Effector memory CD8-positive, alpha-beta T cell (primary cell): ENCODE results near the gene MYL12B.

ENCODE experiments used
- ATAC-seq: fragments of 150-1000 bp; cut with Tn5 transposase; replicated peaks from 2 replicates; pipeline ENCODE4 v1.10.0; 2021; ENCODE audit warnings: mild to moderate bottlenecking, moderate library complexity
- DNase-seq, 3 experiments: peaks; one replicate each; pipeline ENCODE4 v3.0.0; 2021
- H3K27ac Mint-ChIP-seq, 2 donors: one replicate each; pipeline ENCODE4 v1.8.0; 2022; ENCODE audit warnings: mild to moderate bottlenecking in 2 of 2, mixed read lengths in 2 of 2, moderate library complexity in 2 of 2
- H3K27me3 Mint-ChIP-seq, 2 donors: one replicate each; pipeline ENCODE4 v1.8.0; 2022; ENCODE audit warnings: mixed read lengths in 2 of 2
- H3K36me3 Mint-ChIP-seq: one replicate; pipeline ENCODE4 v1.8.0; 2022; ENCODE audit warnings: mild to moderate bottlenecking, moderate library complexity, mixed read lengths; ENCODE audit not compliant: insufficient read depth
- H3K4me1 Mint-ChIP-seq, 2 donors: one replicate each; pipeline ENCODE4 v1.8.0; 2022; ENCODE audit warnings: low read depth in 2 of 2, mixed read lengths in 2 of 2
- H3K4me3 Mint-ChIP-seq, 2 donors: one replicate each; pipeline ENCODE4 v1.8.0; 2022; ENCODE audit warnings: mild to moderate bottlenecking in 2 of 2, mixed read lengths in 2 of 2, moderate library complexity in 2 of 2
- H3K9me3 Mint-ChIP-seq, 2 donors: one replicate each; pipeline ENCODE4 v1.8.0; 2022; ENCODE audit warnings: mixed read lengths in 2 of 2

The MYL12B gene

GRCh38 chr18:3247240-3248061 lies 14.5 kb upstream of the MYL12B start, which contains the start of gene MYL12A:
Gene MYL12A (plus strand): TSS chr18:3247801. CDS start chr18:3253248, 5,447 bp downstream.
- DNase-seq = peak; percentile 84 to 86 (median 85)
- Mint-ChIP-seq H3K4me3 (peak within 1 kb of the TSS; percentile 78 to 89), H3K36me3 (peaks cover 42% of the 10 kb centered on the region), H3K27ac (peak within 1 kb of the TSS; percentile 96 to 97), H3K4me1 (peaks cover 33 to 46% of the 10 kb centered on the region in 2 donors), H3K27me3 (no peaks in the 10 kb centered on the region), H3K9me3 (no peaks in the 10 kb centered on the region)
- peak; percentile 79 for ATAC-seq

- Mint-ChIP-seq H3K27ac (peak overlapping the region; percentile 96 to 97), H3K4me3 (peak overlapping the region; percentile 78 to 89), H3K4me1 (peaks cover 36 to 53% of the 10 kb centered on the region in 2 donors), H3K9me3 (no peaks in the 10 kb centered on the region), H3K27me3 (no peaks in the 10 kb centered on the region), H3K36me3 (peaks cover 43% of the 10 kb centered on the region)
- no peak for ATAC-seq
- DNase-seq = no peak
These were observed 13.8 kb upstream of the MYL12B start for GRCh38 chr18:3248062-3248657.

GRCh38 chr18:3248658-3249359 lies 13.1 kb upstream of the MYL12B start:
- ATAC-seq (peak; percentile 18), DNase-seq (peak in 2 of 3 experiments; percentile 9 to 19)
- peaks cover 43 to 60% of the 10 kb centered on the region in 2 donors for H3K4me1 Mint-ChIP-seq
- peaks cover 50% of the 10 kb centered on the region for H3K36me3 Mint-ChIP-seq
- peak overlapping the region; percentile 96 to 97 for H3K27ac Mint-ChIP-seq
- H3K27me3 Mint-ChIP-seq = no peaks in the 10 kb centered on the region
- peak overlapping the region; percentile 78 to 89 for H3K4me3 Mint-ChIP-seq
- no peaks in the 10 kb centered on the region for H3K9me3 Mint-ChIP-seq

GRCh38 chr18:3250237-3251107 lies 11.5 kb upstream of the MYL12B start:
- H3K27ac Mint-ChIP-seq = peak overlapping the region; percentile 96 to 97
- H3K36me3 Mint-ChIP-seq = peaks cover 66% of the 10 kb centered on the region
- ATAC-seq = no peak
- peaks cover 46 to 63% of the 10 kb centered on the region in 2 donors for H3K4me1 Mint-ChIP-seq
- no peaks in the 10 kb centered on the region for H3K9me3 Mint-ChIP-seq
- no peaks in the 10 kb centered on the region for H3K27me3 Mint-ChIP-seq
- DNase-seq = no peak
- H3K4me3 Mint-ChIP-seq = peak overlapping the region; percentile 78 to 89

GRCh38 chr18:3251249-3251962 lies 10.5 kb upstream of the MYL12B start:
- Mint-ChIP-seq H3K4me3 (peak overlapping the region; percentile 63 to 78), H3K27ac (peak overlapping the region; percentile 26 to 86), H3K27me3 (no peaks in the 10 kb centered on the region), H3K9me3 (no peaks in the 10 kb centered on the region), H3K4me1 (peaks cover 43 to 62% of the 10 kb centered on the region in 2 donors), H3K36me3 (peaks cover 70% of the 10 kb centered on the region)
- DNase-seq = no peak
- ATAC-seq = no peak

- H3K4me1 Mint-ChIP-seq = peaks cover 43 to 66% of the 10 kb centered on the region in 2 donors
- H3K4me3 Mint-ChIP-seq = peak overlapping the region; percentile 63 to 78
These were observed 10.0 kb upstream of the MYL12B start for GRCh38 chr18:3251963-3252277.

GRCh38 chr18:3252843-3253242 lies 9.1 kb upstream of the MYL12B start:
- Mint-ChIP-seq H3K9me3 (no peaks in the 10 kb centered on the region), H3K4me1 (peaks cover 41 to 73% of the 10 kb centered on the region in 2 donors), H3K36me3 (peaks cover 74% of the 10 kb centered on the region), H3K27ac (peak overlapping the region; percentile 77 to 86), H3K27me3 (no peaks in the 10 kb centered on the region), H3K4me3 (peak overlapping the region; percentile 57 to 78)
- DNase-seq (no peak), ATAC-seq (no peak)

More at GRCh38 chr18:3251963-3252277, 10.0 kb upstream of the MYL12B start:
- Mint-ChIP-seq H3K27ac (peak overlapping the region; percentile 26 to 86), H3K27me3 (no peaks in the 10 kb centered on the region), H3K9me3 (no peaks in the 10 kb centered on the region), H3K36me3 (peaks cover 74% of the 10 kb centered on the region)
- ATAC-seq (no peak), DNase-seq (no peak)

GRCh38 chr18:3254725-3255124 lies 7.2 kb upstream of the MYL12B start:
- H3K4me1 Mint-ChIP-seq = peaks cover 47 to 79% of the 10 kb centered on the region in 2 donors
- H3K4me3 Mint-ChIP-seq = peak overlapping the region in 1 of 2 donors; percentile 17
- no peak for DNase-seq
- ATAC-seq = no peak
- H3K36me3 Mint-ChIP-seq = peaks cover 67% of the 10 kb centered on the region
- peak overlapping the region; percentile 78 to 86 for H3K27ac Mint-ChIP-seq
- H3K9me3 Mint-ChIP-seq = no peaks in the 10 kb centered on the region
- no peaks in the 10 kb centered on the region for H3K27me3 Mint-ChIP-seq

- peak overlapping the region in 1 of 2 donors; percentile 12 for H3K4me3 Mint-ChIP-seq
- peak overlapping the region; percentile 77 to 78 for H3K27ac Mint-ChIP-seq
- peaks cover 58% of the 10 kb centered on the region for H3K36me3 Mint-ChIP-seq
- H3K27me3 Mint-ChIP-seq = no peaks in the 10 kb centered on the region
- ATAC-seq (no peak), DNase-seq (no peak)
- H3K9me3 Mint-ChIP-seq = no peaks in the 10 kb centered on the region
- peaks cover 49 to 78% of the 10 kb centered on the region in 2 donors for H3K4me1 Mint-ChIP-seq
These were observed 6.2 kb upstream of the MYL12B start for GRCh38 chr18:3255611-3256165.

- Mint-ChIP-seq H3K4me1 (peaks cover 46 to 74% of the 10 kb centered on the region in 2 donors), H3K9me3 (no peaks in the 10 kb centered on the region), H3K36me3 (peaks cover 68% of the 10 kb centered on the region), H3K27ac (peak overlapping the region; percentile 77 to 83), H3K4me3 (peak overlapping the region in 1 of 2 donors; percentile 25), H3K27me3 (no peaks in the 10 kb centered on the region)
- no peak for ATAC-seq
- no peak for DNase-seq
These were observed 5.0 kb upstream of the MYL12B start for GRCh38 chr18:3256693-3257626.

GRCh38 chr18:3257627-3258120 lies 4.3 kb upstream of the MYL12B start:
- H3K36me3 Mint-ChIP-seq = peaks cover 69% of the 10 kb centered on the region
- no peaks in the 10 kb centered on the region for H3K9me3 Mint-ChIP-seq
- peaks cover 46 to 71% of the 10 kb centered on the region in 2 donors for H3K4me1 Mint-ChIP-seq
- no peak for DNase-seq
- no peak for ATAC-seq
- no peaks in the 10 kb centered on the region for H3K27me3 Mint-ChIP-seq
- H3K4me3 Mint-ChIP-seq = peak overlapping the region; percentile 10 to 37
- H3K27ac Mint-ChIP-seq = peak overlapping the region; percentile 15 to 77
